C4-2B (cell line): ENCODE results near the gene KIF1A.

Experiments used
- CTCF ChIP-seq: fragments of 450-650 bp; conservative IDR thresholded peaks from 2 replicates; pipeline ENCODE4 v1.5.1; 2017; ENCODE audit warnings: mild to moderate bottlenecking
- ZFX ChIP-seq: fragments of 450-650 bp; IDR thresholded peaks from 2 replicates; pipeline ENCODE4 v1.6.1; 2017

GRCh38 chr2:240762249-240762648, 57.8 kb downstream of the KIF1A start:
- TF ChIP-seq CTCF (no peak), ZFX (no peak)
